ES-I3 (cell line): ENCODE data around the gene BOC.

Experiments used
- H3K36me3 ChIP-seq: 2 replicates; pipeline ENCODE4 v1.6.1; 2013; ENCODE audit warnings: mild to moderate bottlenecking, low read length, control low read depth, moderate library complexity; ENCODE audit not compliant: insufficient read depth
- H3K4me1 ChIP-seq: 2 replicates; pipeline ENCODE4 v1.6.1; 2013; ENCODE audit warnings: mild to moderate bottlenecking, control low read depth, low read length; ENCODE audit not compliant: insufficient read depth
- H3K9ac ChIP-seq: 2 replicates; pipeline ENCODE4 v1.6.1; 2013; ENCODE audit warnings: low read depth, mild to moderate bottlenecking, low read length, moderate library complexity
- H3K9me3 ChIP-seq: 2 replicates; pipeline ENCODE4 v1.6.1; 2013; ENCODE audit warnings: mild to moderate bottlenecking, low read length, moderate library complexity; ENCODE audit not compliant: control insufficient read depth, insufficient read depth

Gene BOC

GRCh38 chr3:113295463-113295862, 84.1 kb downstream of the BOC start:
- Histone ChIP-seq H3K36me3 (no peaks in the 10 kb centered on the region), H3K4me1 (peaks cover 5% of the 10 kb centered on the region; the same call in 1 of the 2 replicates), H3K9ac (no peak overlapping the region)

GRCh38 chr3:113297287-113297686, 85.9 kb downstream of the BOC start:
- H3K4me1 ChIP-seq = peaks cover 5% of the 10 kb centered on the region; the same call in 1 of the 2 replicates
- no peaks in the 10 kb centered on the region for H3K36me3 ChIP-seq
- H3K9ac ChIP-seq = no peak overlapping the region
- no peaks in the 10 kb centered on the region for H3K9me3 ChIP-seq

More at GRCh38 chr3:113295463-113295862, 84.1 kb downstream of the BOC start:
- no peaks in the 10 kb centered on the region for H3K9me3 ChIP-seq

DNA sequence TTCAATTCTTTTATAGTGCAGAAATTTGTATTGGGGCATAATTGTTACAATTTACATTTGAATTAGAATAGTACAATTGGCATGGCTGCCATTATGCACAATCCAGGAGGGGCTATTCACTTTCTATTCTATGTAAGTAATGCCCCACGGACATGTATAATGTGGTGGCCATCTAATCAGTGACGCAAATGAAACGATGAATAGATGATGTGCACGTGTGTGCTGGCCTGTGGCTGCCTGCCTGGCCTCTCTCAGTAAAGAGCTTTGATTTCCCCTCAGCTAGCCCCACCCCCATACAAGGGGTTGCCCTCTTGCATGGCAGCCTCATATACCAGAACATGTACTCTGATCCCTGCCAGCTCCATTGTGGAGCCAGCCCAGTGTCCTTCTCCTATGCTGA, 86.5 kb downstream of the BOC start:
- H3K4me1 ChIP-seq = peaks cover 5% of the 10 kb centered on the region; the same call in 1 of the 2 replicates
- H3K36me3 ChIP-seq = no peaks in the 10 kb centered on the region
- no peaks in the 10 kb centered on the region for H3K9me3 ChIP-seq
- H3K9ac ChIP-seq = no peak overlapping the region

DNA sequence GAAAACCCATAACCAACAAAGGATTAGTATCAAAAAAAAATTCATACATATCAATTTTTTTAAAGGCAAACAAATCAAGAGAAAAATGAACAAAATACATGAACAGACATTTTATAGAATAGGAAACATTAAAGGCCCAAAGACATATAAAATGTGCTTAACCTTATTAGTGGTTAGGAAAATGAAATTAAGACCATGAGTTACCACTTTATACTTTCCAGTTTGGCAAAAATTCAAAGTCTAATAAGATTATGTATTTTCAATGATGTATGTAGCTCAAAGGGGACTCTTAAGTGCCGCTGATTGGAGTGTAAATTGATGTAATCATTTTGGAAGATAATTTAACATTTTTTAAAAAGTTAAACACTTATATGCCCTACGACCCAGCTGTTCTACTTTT, 89.2 kb downstream of the BOC start:
- Histone ChIP-seq H3K4me1 (peaks cover 5% of the 10 kb centered on the region; the same call in 1 of the 2 replicates), H3K9me3 (no peaks in the 10 kb centered on the region), H3K9ac (no peak overlapping the region), H3K36me3 (no peaks in the 10 kb centered on the region)

GRCh38 chr3:113304102-113304501, 92.7 kb downstream of the BOC start:
- Histone ChIP-seq H3K4me1 (no peaks in the 10 kb centered on the region), H3K9ac (no peak overlapping the region), H3K36me3 (no peaks in the 10 kb centered on the region), H3K9me3 (no peaks in the 10 kb centered on the region)

DNA sequence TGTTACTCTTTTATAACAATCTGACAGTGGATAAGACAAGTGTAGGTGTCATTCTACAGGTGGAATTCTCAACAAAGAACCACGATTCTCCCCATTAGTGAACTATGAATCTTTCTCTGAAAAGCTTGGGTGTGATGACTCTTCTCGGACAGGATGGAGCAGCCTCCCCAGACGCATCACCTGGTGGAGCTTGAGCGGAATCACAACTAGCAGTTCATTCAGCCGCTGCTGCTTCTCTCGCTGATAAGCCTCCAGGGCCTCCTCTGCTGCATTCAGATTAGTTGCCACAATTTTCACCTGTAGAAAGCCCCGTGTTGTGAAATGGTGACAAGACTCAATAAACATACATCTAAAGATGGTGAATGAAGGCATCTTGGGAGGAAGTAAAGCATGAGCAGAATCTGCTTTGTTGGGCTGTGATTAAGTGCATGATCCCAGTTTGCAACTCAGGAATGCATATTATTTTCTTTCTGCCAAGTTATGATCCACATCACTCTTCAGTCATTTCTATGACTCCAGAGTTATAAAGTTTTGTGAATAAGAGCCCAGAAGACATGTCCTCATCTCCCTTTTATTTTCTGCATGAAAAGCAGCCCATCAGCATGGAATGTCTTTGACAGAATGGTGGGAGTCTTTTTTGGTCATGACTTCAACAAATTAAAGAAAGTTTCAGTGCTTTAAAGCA, 93.6 kb downstream of the BOC start:
- H3K9ac ChIP-seq = no peak overlapping the region
- no peaks in the 10 kb centered on the region for H3K36me3 ChIP-seq
- H3K4me1 ChIP-seq = no peaks in the 10 kb centered on the region
- no peaks in the 10 kb centered on the region for H3K9me3 ChIP-seq

DNA sequence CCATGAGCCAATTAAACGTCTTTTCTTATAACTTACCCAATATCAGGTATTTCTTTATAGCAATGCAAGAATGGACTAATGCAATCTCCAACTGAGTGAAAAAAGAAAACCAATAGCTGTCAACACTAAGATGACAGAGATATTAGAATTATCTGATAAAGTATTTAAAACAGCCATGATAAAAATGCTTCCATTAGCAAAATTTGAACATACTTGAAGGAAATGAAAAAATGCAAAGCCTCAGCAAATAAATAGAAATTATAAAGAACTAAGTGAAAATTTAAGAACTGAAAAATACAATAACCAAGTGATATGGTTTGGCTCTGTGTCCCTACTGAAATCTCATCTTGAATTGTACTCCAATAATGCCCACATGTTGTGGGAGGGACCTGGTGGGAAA, 99.6 kb downstream of the BOC start:
- Histone ChIP-seq H3K9ac (no peak overlapping the region), H3K36me3 (no peaks in the 10 kb centered on the region), H3K4me1 (no peaks in the 10 kb centered on the region), H3K9me3 (peaks cover 15% of the 10 kb centered on the region)

- Histone ChIP-seq H3K36me3 (no peaks in the 10 kb centered on the region), H3K9ac (no peak overlapping the region), H3K4me1 (no peaks in the 10 kb centered on the region), H3K9me3 (peaks cover 15% of the 10 kb centered on the region)
Observed at GRCh38 chr3:113312416-113312815, 101.1 kb downstream of the BOC start.

DNA sequence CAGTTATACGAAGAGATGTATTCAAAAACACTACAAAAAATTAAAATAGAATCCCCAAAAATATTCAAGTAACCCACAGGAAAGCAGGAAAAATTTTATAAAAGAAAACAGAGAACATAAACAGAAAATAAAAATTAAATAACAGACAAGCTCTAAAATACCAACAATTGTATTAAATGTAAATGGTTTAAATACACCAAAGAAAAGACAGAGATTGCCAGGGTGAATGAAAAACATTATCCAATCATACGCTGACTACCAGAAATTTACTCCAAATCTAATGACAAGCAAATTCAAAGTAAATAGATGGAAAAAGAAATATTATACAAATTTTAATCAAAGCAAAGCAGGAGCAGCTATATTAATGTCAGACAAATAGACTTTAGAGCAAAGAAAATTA, 103.6 kb downstream of the BOC start:
- H3K9me3 ChIP-seq = peaks cover 15% of the 10 kb centered on the region
- no peaks in the 10 kb centered on the region for H3K4me1 ChIP-seq
- no peaks in the 10 kb centered on the region for H3K36me3 ChIP-seq
- no peak overlapping the region for H3K9ac ChIP-seq

DNA sequence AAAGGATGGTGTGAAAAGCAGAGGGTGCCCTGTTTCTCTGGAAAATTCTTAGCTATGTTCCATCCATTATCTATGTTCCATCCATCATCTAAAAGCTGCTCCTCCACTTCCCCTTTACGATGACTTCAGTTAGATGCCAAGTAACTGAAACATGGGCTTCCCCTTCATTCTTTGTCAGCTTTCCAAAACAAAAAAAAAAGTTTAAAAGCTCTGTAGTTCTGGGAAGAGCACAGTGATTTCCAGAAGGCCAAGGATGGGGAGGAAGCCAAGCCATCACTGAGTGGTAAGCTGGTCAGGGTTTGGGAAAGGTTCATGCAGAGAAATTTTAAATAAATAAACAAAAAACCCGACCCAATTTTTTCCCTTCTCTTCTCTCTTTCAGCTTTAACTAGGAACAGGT, 118.4 kb downstream of the BOC start:
- no peaks in the 10 kb centered on the region for H3K9me3 ChIP-seq
- H3K36me3 ChIP-seq = no peaks in the 10 kb centered on the region
- no peak overlapping the region for H3K9ac ChIP-seq
- no peaks in the 10 kb centered on the region for H3K4me1 ChIP-seq

- Histone ChIP-seq H3K9ac (no peak overlapping the region), H3K9me3 (no peaks in the 10 kb centered on the region), H3K4me1 (no peaks in the 10 kb centered on the region), H3K36me3 (no peaks in the 10 kb centered on the region)
Observed at GRCh38 chr3:113330742-113331141, 119.4 kb downstream of the BOC start.

- Histone ChIP-seq H3K36me3 (no peaks in the 10 kb centered on the region), H3K9me3 (no peaks in the 10 kb centered on the region), H3K9ac (no peak overlapping the region), H3K4me1 (no peaks in the 10 kb centered on the region)
Observed at GRCh38 chr3:113331187-113331586, 119.8 kb downstream of the BOC start.
